Heart left ventricle (tissue), 16 donors: ENCODE results near the gene ACVRL1. TPM values are rescaled to one million over a fixed set of nuclear protein-coding genes. Genes with fewer than 3 reads are reported as not detected.

Source experiments
- ATAC-seq, 4 donors: fragments of 200-7000 bp; cut with Tn5 transposase; one replicate each; pipeline ENCODE4 v1.9.1; 2020 to 2022; ENCODE audit warnings: moderate library complexity in 4 of 4, mild to moderate bottlenecking in 3 of 4, moderate number of reproducible peaks in 1 of 4
- DNase-seq, 5 donors: peaks; one replicate each; pipeline ENCODE4 v3.0.0-alpha.2; 2020
- H3K27ac ChIP-seq, 12 donors: fragments of 200-600 bp; sonication (generic) in 4 of 12; one replicate each; pipeline versions ENCODE4 v1.5.0 to v1.8.0; 2016 to 2022; ENCODE audit warnings: mild to moderate bottlenecking in 2 of 12
- H3K27me3 ChIP-seq, 9 donors: fragments of 200-600 bp; sonication (generic) in 2 of 9; one replicate each; pipeline versions ENCODE4 v1.5.1 to v1.8.0; 2016 to 2022; ENCODE audit warnings: mild to moderate bottlenecking in 3 of 9
- H3K36me3 ChIP-seq, 9 donors: fragments of 200-600 bp; sonication (generic) in 2 of 9; one replicate each; pipeline versions ENCODE4 v1.5.0 to v1.8.0; 2018 to 2022; ENCODE audit warnings: mild to moderate bottlenecking in 2 of 9
- H3K4me1 ChIP-seq, 12 donors: fragments of 200-600 bp; sonication (generic) in 4 of 12; one replicate each; pipeline versions ENCODE4 v1.5.0 to v1.8.0; 2016 to 2022; ENCODE audit warnings: mild to moderate bottlenecking in 3 of 12
- H3K4me3 ChIP-seq, 12 donors: fragments of 200-600 bp; sonication (generic) in 4 of 12; one replicate each; pipeline versions ENCODE4 v1.5.0 to v1.8.0; 2017 to 2022; ENCODE audit warnings: mild to moderate bottlenecking in 9 of 12, moderate library complexity in 4 of 12
- H3K9me3 ChIP-seq, 12 donors: fragments of 200-600 bp; sonication (generic) in 4 of 12; one replicate each; pipeline versions ENCODE4 v1.5.0 to v1.8.0; 2016 to 2022; ENCODE audit warnings: mild to moderate bottlenecking in 1 of 12
- CTCF ChIP-seq, 12 donors: fragments of 200-600 bp; sonication (generic) in 4 of 12; IDR thresholded peaks; one replicate each; pipeline versions ENCODE4 v1.5.0 to v1.8.0; 2018 to 2022; ENCODE audit warnings: antibody characterized with exemption in 12 of 12, mild to moderate bottlenecking in 5 of 12
- POLR2A ChIP-seq, 2 donors: fragments of 450-650 bp; IDR thresholded peaks; one replicate each; pipeline ENCODE4 v1.6.1; 2017; ENCODE audit warnings: antibody characterized with exemption in 2 of 2, mild to moderate bottlenecking in 2 of 2, moderate library complexity in 2 of 2
- WGBS, 4 donors: extraction: QIAGEN DNeasy Blood & Tissue Kit in 2 of 4; methylation state at CpG; one replicate each; pipeline versions ENCODE4 v1.1.5 to v1.1.7; 2013 to 2018; 5-methylcytosine and 5-hydroxymethylcytosine counted together
- intact Hi-C, 10 donors: fragments of 100-400 bp; cut with DNase I; formaldehyde crosslinking; loops; one replicate each; pipeline versions ENCODE4 v1.11.1 to v1.14.2; 2022
- polyA plus RNA-seq, 2 donors: library from polyadenylated mRNA; stranded (reverse); fragments of 200-250 nt; gene quantifications; one replicate each; pipeline ENCODE4 v1.2.3, GENCODE V29; 2013
- total RNA-seq, 9 donors: library from RNA; depleted of rRNA in 2 of 9; stranded (reverse); fragments of >200 nt in 2 of 9; fragmentation: NEBNext Ultra II Directional in 3 of 9; extraction: Animal tissue kit (Norgen Biotek cat#: 25700) in 3 of 9; gene quantifications; one replicate each; pipeline versions ENCODE4 v1.1.0 to v1.2.4, GENCODE V29; 2016 to 2023
- donor health status: ischemic (EF 13 %, LVEDD 7.1; RV severe dilation, severe dysfunction).
- donor health status: healthy with polysubstance abuse.
- donor health status: DM: no; HTN: yes; CAD: no.
- donor health status: DM: no; HTN: no; CAD: no.
- donor health status: ischemic (EF 25% LVEDD 6.9; RV normal size, moderate dysfunction).
- donor health status: ischemic (EF 25% LVEDD 5.7; RV mildly dilated, moderate dysfunction).
- donor health status: healthy.
- donor health status: DM: yes; HTN: yes; CAD: no.
- donor health status: ischemic (EF 35%, LVEDD 5.7; RV mildly dilated, moderate dysfunction).
- donor health status: nonischemic (EF 11% LVEDD 7.7; RV severe dilation, severe dysfunction).
- donor health status: DM: yes; HTN: yes; CAD: no.
- donor health status: PGD.
- donor health status: ischemic (EF 29% LVEDD 5.4; RV normal size, mild dysfunction).
- donor health status: nonischemic (EF 23%, LVEDD 6.1; RV moderate dilation, normal function).

The ACVRL1 gene
- total and polyA plus RNA-seq, 11 donors = 20.5 to 116 (median 33.4) TPM

DNA sequence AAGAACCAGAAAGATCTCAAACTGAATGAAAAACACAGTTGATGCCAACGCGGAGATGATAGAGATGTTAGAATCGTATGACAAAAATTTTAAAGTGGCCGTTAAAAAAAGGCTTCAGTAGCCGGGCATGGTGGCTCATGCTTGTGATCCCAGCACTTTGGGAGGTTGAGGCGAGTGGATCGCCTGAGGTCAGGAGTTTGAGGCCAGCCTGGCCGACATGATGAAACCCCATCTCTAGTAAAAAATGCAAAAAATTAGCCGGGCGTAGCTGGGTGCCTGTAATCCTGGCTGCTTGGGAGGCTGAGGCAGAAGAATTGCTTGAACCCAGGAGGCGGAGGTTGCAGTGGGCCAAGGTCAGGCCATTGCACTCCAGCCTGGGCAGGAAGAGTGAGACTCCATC, 5.4 kb upstream of the ACVRL1 start:
- intact Hi-C loops = loop anchor here in 1 of 10 donors (10.0 kb wide), 1 partner anchor 183 kb away; no protein-coding TSS in a partner anchor

GRCh38 chr12:51904951-51905470, 2.3 kb upstream of the ACVRL1 start:
- Histone ChIP-seq H3K36me3 (no peaks in the 10 kb centered on the region), H3K27ac (peak overlapping the region; percentile 87 to 98 (median 94)), H3K4me3 (peak overlapping the region in 4 of 12 donors; percentile 15 to 69 (median 24)), H3K27me3 (peaks cover 0 to 22% (median 5%) of the 10 kb centered on the region in 9 donors), H3K4me1 (peaks cover 0 to 56% (median 45%) of the 10 kb centered on the region in 12 donors), H3K9me3 (peaks cover 0 to 3% (median 0%) of the 10 kb centered on the region in 12 donors)
- TF ChIP-seq CTCF (IDR thresholded peaks at IDR 0.05) (no peak), POLR2A (IDR thresholded peaks at IDR 0.05) (no peak)
- ATAC-seq (peak; percentile 62 to 79 (median 76)), DNase-seq (peak; percentile 53 to 72 (median 60))
- intact Hi-C loops = loop anchor here in 2 of 10 donors (5.0 to 10.0 kb wide), 2 partner anchors 117 to 180 kb away; no protein-coding TSS in a partner anchor

More for the DNA sequence above, 5.4 kb upstream of the ACVRL1 start:
- no peak overlapping the region for H3K4me3 ChIP-seq
- ATAC-seq (no peak), DNase-seq (no peak)
- peaks cover 0 to 8% (median 0%) of the 10 kb centered on the region in 9 donors for H3K27me3 ChIP-seq
- H3K9me3 ChIP-seq = peaks cover 0 to 3% (median 0%) of the 10 kb centered on the region in 12 donors
- peaks cover 2 to 51% (median 42%) of the 10 kb centered on the region in 12 donors for H3K4me1 ChIP-seq
- no peaks in the 10 kb centered on the region for H3K36me3 ChIP-seq
- TF ChIP-seq POLR2A (IDR thresholded peaks at IDR 0.05) = no peak
- TF ChIP-seq CTCF (IDR thresholded peaks at IDR 0.05) = no peak
- 95 to 97% (median 96%) methylated on average over 11 of the region's 11 CpGs for WGBS, 4 donors
- H3K27ac ChIP-seq = no peak overlapping the region

GRCh38 chr12:51905471-51906429, 1.6 kb upstream of the ACVRL1 start:
- intact Hi-C loops = loop anchor here in 2 of 10 donors (5.0 to 10.0 kb wide), 2 partner anchors 117 to 179 kb away; no protein-coding TSS in a partner anchor

More at GRCh38 chr12:51905471-51906429, 1.6 kb upstream of the ACVRL1 start:
- H3K27ac ChIP-seq = peak overlapping the region; percentile 87 to 98 (median 94)
- ATAC-seq = peak; percentile 69 to 85 (median 82)
- peaks cover 0 to 22% (median 5%) of the 10 kb centered on the region in 9 donors for H3K27me3 ChIP-seq
- H3K36me3 ChIP-seq = no peaks in the 10 kb centered on the region
- peak; percentile 81 to 94 (median 85) for DNase-seq
- TF ChIP-seq CTCF (IDR thresholded peaks at IDR 0.05) = no peak
- TF ChIP-seq POLR2A (IDR thresholded peaks at IDR 0.05) = peak in 1 of 2 donors; percentile 51
- peaks cover 0 to 3% (median 0%) of the 10 kb centered on the region in 12 donors for H3K9me3 ChIP-seq
- H3K4me1 ChIP-seq = peaks cover 3 to 63% (median 52%) of the 10 kb centered on the region in 12 donors
- peak overlapping the region in 10 of 12 donors; percentile 61 to 90 (median 71) for H3K4me3 ChIP-seq
- WGBS, 4 donors = 33 to 43% (median 38%) methylated on average over 17 to 18 of the region's 18 CpGs
